K562 (cell line): Measurements from ENCODE around the gene SERGEF. TPM values are rescaled to one million over a fixed set of nuclear protein-coding genes. Genes with fewer than 3 reads are reported as not detected.

Experiments
- CHCHD3 ChIP-seq: fragments of 250-450 bp; sonication (Bioruptor Pico); IDR thresholded peaks from 2 replicates; pipeline ENCODE4 v2.1.2; 2022; ENCODE audit warnings: mild to moderate bottlenecking
- HOXB6 ChIP-seq: fragments of 250-450 bp; sonication (Bioruptor Pico); IDR thresholded peaks from 2 replicates; pipeline ENCODE4 v1.5.1; 2022; ENCODE audit warnings: mild to moderate bottlenecking, borderline replicate concordance
- IFI16 ChIP-seq: fragments of 250-450 bp; sonication (Bioruptor Pico); IDR thresholded peaks from 2 replicates; pipeline ENCODE4 v2.1.2; 2022; ENCODE audit warnings: mild to moderate bottlenecking, inconsistent platforms
- MAZ ChIP-seq, 2 experiments: fragments of 450-650 bp in 1 of 2; sonication (generic) in 1 of 2; formaldehyde crosslinking; IDR thresholded peaks in 1 of 2; conservative IDR thresholded peaks in 1 of 2; 2 replicates each; pipeline versions ENCODE4 v1.4.0 to v1.5.0; 2020; ENCODE audit warnings: mild to moderate bottlenecking in 1 of 2, missing genetic modification reagents in 1 of 2
- MXD1 ChIP-seq: fragments of 250-450 bp; sonication (Bioruptor Pico); IDR thresholded peaks from 2 replicates; pipeline ENCODE4 v1.8.0; 2021; ENCODE audit warnings: borderline replicate concordance, mild to moderate bottlenecking, moderate library complexity; ENCODE audit not compliant: poor library complexity, severe bottlenecking
- RBBP5 ChIP-seq: fragments of 200-600 bp; sonication (generic); IDR thresholded peaks from 2 replicates; pipeline ENCODE4 v1.6.1; 2012; ENCODE audit warnings: borderline replicate concordance, mild to moderate bottlenecking, low read length, control low read depth, inconsistent platforms; ENCODE audit not compliant: insufficient read depth, poor library complexity, severe bottlenecking
- TCFL5 ChIP-seq: fragments of 250-450 bp; sonication (Bioruptor Pico); conservative IDR thresholded peaks from 2 replicates; pipeline ENCODE4 v1.6.1; 2021; ENCODE audit warnings: mild to moderate bottlenecking, moderate library complexity, matching md5 sums
- ZNF316 ChIP-seq: fragments of 450-650 bp; IDR thresholded peaks from 2 replicates; pipeline ENCODE4 v1.6.1; 2016
- ZNF507 ChIP-seq: conservative IDR thresholded peaks from 2 replicates; pipeline ENCODE4 v1.6.1; 2017; ENCODE audit warnings: missing genetic modification characterization, missing compliant biosample characterization
- ZNF76 ChIP-seq: fragments of 250-450 bp; sonication (Bioruptor Pico); IDR thresholded peaks from 2 replicates; pipeline ENCODE4 v1.4.0; 2020; ENCODE audit warnings: mild to moderate bottlenecking, moderate library complexity, borderline replicate concordance
- polyA plus RNA-seq, 8 experiments: library from polyadenylated mRNA; depleted of rRNA in 4 of 8; stranded (reverse) in 5 of 8; unstranded in 3 of 8; fragments of >200 nt; fragmentation: Nextera tagmentation in 2 of 8; fragmentation: Illumina TruSeq in 1 of 8; extraction: Ambion mirVana in 2 of 8; extraction: Trizol in 1 of 8; gene quantifications; 2 replicates each; pipeline versions ENCODE4 v1.2.1 to v1.2.3, GENCODE V29; 2011 to 2014; ENCODE audit warnings: inconsistent platforms in 1 of 8, missing spikeins in 1 of 8
- total RNA-seq, 7 experiments: library from RNA; depleted of rRNA in 6 of 7; stranded (reverse); fragments of >200 nt in 6 of 7; fragmentation: Illumina TruSeq in 2 of 7; extraction: Trizol in 2 of 7; gene quantifications; 2 replicates each; pipeline versions ENCODE4 v1.2.1 to v1.2.3, GENCODE V29; 2011 to 2021; ENCODE audit warnings: low replicate concordance in 1 of 7
- TF ChIP-seq, protein P1 (sequence below): sonication (generic); formaldehyde crosslinking; IDR thresholded peaks from 2 replicates; pipeline ENCODE4 v1.8.0; 2022; ENCODE audit warnings: mild to moderate bottlenecking, missing genetic modification reagents

Gene SERGEF
- total and polyA plus RNA-seq, 9 of the 15 experiments (the other 6 are each of a cell fraction or from before 2014, with no cell fraction given): 10.2 to 28.0 (median 19.9) TPM

DNA sequence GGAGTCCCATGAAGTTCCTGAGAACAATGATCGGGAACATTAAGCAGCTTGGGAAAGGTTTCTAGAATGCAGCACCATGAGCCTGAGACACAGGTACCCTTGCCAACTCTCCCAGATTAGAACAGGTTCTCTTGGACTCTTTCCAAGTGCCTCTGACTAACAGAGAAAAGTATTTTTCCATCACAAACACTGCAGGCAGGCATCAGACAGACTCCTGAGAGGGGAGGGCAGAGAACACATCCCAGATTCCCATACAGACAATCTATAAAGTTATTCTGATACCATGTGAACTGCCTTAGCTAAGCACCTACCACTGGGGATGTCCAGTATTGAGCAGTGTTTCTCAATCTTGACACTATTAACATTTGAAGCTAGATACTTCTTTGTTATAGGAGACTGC, 27.3 kb downstream of the SERGEF start (continued):
- TF ChIP-seq, protein P1, sequence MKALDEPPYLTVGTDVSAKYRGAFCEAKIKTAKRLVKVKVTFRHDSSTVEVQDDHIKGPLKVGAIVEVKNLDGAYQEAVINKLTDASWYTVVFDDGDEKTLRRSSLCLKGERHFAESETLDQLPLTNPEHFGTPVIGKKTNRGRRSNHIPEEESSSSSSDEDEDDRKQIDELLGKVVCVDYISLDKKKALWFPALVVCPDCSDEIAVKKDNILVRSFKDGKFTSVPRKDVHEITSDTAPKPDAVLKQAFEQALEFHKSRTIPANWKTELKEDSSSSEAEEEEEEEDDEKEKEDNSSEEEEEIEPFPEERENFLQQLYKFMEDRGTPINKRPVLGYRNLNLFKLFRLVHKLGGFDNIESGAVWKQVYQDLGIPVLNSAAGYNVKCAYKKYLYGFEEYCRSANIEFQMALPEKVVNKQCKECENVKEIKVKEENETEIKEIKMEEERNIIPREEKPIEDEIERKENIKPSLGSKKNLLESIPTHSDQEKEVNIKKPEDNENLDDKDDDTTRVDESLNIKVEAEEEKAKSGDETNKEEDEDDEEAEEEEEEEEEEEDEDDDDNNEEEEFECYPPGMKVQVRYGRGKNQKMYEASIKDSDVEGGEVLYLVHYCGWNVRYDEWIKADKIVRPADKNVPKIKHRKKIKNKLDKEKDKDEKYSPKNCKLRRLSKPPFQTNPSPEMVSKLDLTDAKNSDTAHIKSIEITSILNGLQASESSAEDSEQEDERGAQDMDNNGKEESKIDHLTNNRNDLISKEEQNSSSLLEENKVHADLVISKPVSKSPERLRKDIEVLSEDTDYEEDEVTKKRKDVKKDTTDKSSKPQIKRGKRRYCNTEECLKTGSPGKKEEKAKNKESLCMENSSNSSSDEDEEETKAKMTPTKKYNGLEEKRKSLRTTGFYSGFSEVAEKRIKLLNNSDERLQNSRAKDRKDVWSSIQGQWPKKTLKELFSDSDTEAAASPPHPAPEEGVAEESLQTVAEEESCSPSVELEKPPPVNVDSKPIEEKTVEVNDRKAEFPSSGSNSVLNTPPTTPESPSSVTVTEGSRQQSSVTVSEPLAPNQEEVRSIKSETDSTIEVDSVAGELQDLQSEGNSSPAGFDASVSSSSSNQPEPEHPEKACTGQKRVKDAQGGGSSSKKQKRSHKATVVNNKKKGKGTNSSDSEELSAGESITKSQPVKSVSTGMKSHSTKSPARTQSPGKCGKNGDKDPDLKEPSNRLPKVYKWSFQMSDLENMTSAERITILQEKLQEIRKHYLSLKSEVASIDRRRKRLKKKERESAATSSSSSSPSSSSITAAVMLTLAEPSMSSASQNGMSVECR (CRISPR knock-in tag): no peak
- TF ChIP-seq HOXB6 (CRISPR knock-in tag): no peak
- TF ChIP-seq TCFL5: no peak
- no peak for TF ChIP-seq MAZ (CRISPR knock-in tag; conservative IDR thresholded peaks at IDR 0.05 in 1 of 2, IDR thresholded peaks at IDR 0.05 in 1 of 2)
- no peak for TF ChIP-seq ZNF507 (tag)
- TF ChIP-seq MXD1 (CRISPR knock-in tag): no peak
- no peak for TF ChIP-seq CHCHD3 (CRISPR knock-in tag)
- TF ChIP-seq RBBP5: no peak
- TF ChIP-seq ZNF316: no peak
- TF ChIP-seq IFI16: no peak
- TF ChIP-seq ZNF76 (CRISPR knock-in tag): no peak
